ENCODE measurements around the gene BRPF1. TPM values are rescaled to one million over a fixed set of nuclear protein-coding genes. Genes with fewer than 3 reads are reported as not detected.

BRPF1 gene
- total and polyA plus RNA-seq, 4 donors = 4.1 to 17.6 (median 11.6) TPM

GRCh38 chr3:9732740-9733115 lies 1.2 kb downstream of the BRPF1 start:
- intact Hi-C loops (cut with DNase I) = loop anchor here in 1 of 2 donors (5.0 kb wide), 1 partner anchor 200 kb away; the partner anchor contains the start of gene CRELD1
- no peak overlapping the region for H3K27ac ChIP-seq (ENCODE audit: low read depth in 1 of 2, low read length in 2 of 2)

GRCh38 chr3:9736831-9737230 lies 5.3 kb downstream of the BRPF1 start:
- no peak for DNase-seq
- ATAC-seq (ENCODE audit: low FRiP score) = no peak
- WGBS, 2 donors = 48 to 49% methylated on average over 2 of the region's 2 CpGs
- intact Hi-C loops (cut with DNase I) = no loop called here
- peaks cover 0 to 18% of the 10 kb centered on the region in 2 donors for H3K36me3 ChIP-seq (ENCODE audit: control insufficient read depth in 1 of 2, insufficient read depth in 2 of 2, low read length in 1 of 2)
- H3K27me3 ChIP-seq (ENCODE audit: control insufficient read depth in 1 of 2, insufficient read depth in 2 of 2, low read length in 1 of 2) = no peaks in the 10 kb centered on the region
- H3K4me1 ChIP-seq (ENCODE audit: control insufficient read depth in 1 of 2, insufficient read depth in 2 of 2, low read length in 2 of 2) = no peaks in the 10 kb centered on the region
- no peak overlapping the region for H3K27ac ChIP-seq (ENCODE audit: low read depth in 1 of 2, low read length in 2 of 2)
- no peak overlapping the region for H3K4me3 ChIP-seq (ENCODE audit: low read length in 2 of 2)
- H3K9me3 ChIP-seq (ENCODE audit: control insufficient read depth, low read length) = no peaks in the 10 kb centered on the region

More at GRCh38 chr3:9732740-9733115, 1.2 kb downstream of the BRPF1 start:
- Histone ChIP-seq H3K27me3 (ENCODE audit: control insufficient read depth in 1 of 2, insufficient read depth in 2 of 2, low read length in 1 of 2) (no peaks in the 10 kb centered on the region), H3K4me1 (ENCODE audit: control insufficient read depth in 1 of 2, insufficient read depth in 2 of 2, low read length in 2 of 2) (no peaks in the 10 kb centered on the region), H3K9me3 (ENCODE audit: control insufficient read depth, low read length) (no peaks in the 10 kb centered on the region), H3K36me3 (ENCODE audit: control insufficient read depth in 1 of 2, insufficient read depth in 2 of 2, low read length in 1 of 2) (no peaks in the 10 kb centered on the region), H3K4me3 (ENCODE audit: low read length in 2 of 2) (peak overlapping the region in 1 of 2 donors; percentile 88)
- no peak for DNase-seq
- WGBS, 2 donors = 34 to 36% methylated on average over 7 of the region's 7 CpGs
- ATAC-seq (ENCODE audit: low FRiP score) = no peak

GRCh38 chr3:9739181-9739580 lies 7.6 kb downstream of the BRPF1 start:
- Histone ChIP-seq H3K9me3 (ENCODE audit: control insufficient read depth, low read length) (no peaks in the 10 kb centered on the region), H3K27ac (ENCODE audit: low read depth in 1 of 2, low read length in 2 of 2) (no peak overlapping the region), H3K27me3 (ENCODE audit: control insufficient read depth in 1 of 2, insufficient read depth in 2 of 2, low read length in 1 of 2) (no peaks in the 10 kb centered on the region), H3K4me1 (ENCODE audit: control insufficient read depth in 1 of 2, insufficient read depth in 2 of 2, low read length in 2 of 2) (no peaks in the 10 kb centered on the region), H3K36me3 (ENCODE audit: control insufficient read depth in 1 of 2, insufficient read depth in 2 of 2, low read length in 1 of 2) (peaks cover 3 to 28% of the 10 kb centered on the region in 2 donors), H3K4me3 (ENCODE audit: low read length in 2 of 2) (no peak overlapping the region)
- 91% methylated on average over 15 of the region's 15 CpGs for WGBS, 2 donors
- DNase-seq (no peak), ATAC-seq (ENCODE audit: low FRiP score) (no peak)
- intact Hi-C loops (cut with DNase I) = no loop called here

- H3K9me3 ChIP-seq (ENCODE audit: control insufficient read depth, low read length) = no peaks in the 10 kb centered on the region
- WGBS, 2 donors = 91 to 95% methylated on average over 1 of the region's 1 CpG
- peaks cover 4 to 35% of the 10 kb centered on the region in 2 donors for H3K36me3 ChIP-seq (ENCODE audit: control insufficient read depth in 1 of 2, insufficient read depth in 2 of 2, low read length in 1 of 2)
These were observed 11.0 kb downstream of the BRPF1 start for GRCh38 chr3:9742560-9742959.

GRCh38 chr3:9743548-9743947 lies 12.0 kb downstream of the BRPF1 start:
- Histone ChIP-seq H3K27me3 (ENCODE audit: control insufficient read depth in 1 of 2, insufficient read depth in 2 of 2, low read length in 1 of 2) (no peaks in the 10 kb centered on the region), H3K4me1 (ENCODE audit: control insufficient read depth in 1 of 2, insufficient read depth in 2 of 2, low read length in 2 of 2) (no peaks in the 10 kb centered on the region), H3K27ac (ENCODE audit: low read depth in 1 of 2, low read length in 2 of 2) (no peak overlapping the region), H3K4me3 (ENCODE audit: low read length in 2 of 2) (no peak overlapping the region), H3K9me3 (ENCODE audit: control insufficient read depth, low read length) (no peaks in the 10 kb centered on the region), H3K36me3 (ENCODE audit: control insufficient read depth in 1 of 2, insufficient read depth in 2 of 2, low read length in 1 of 2) (peaks cover 4 to 35% of the 10 kb centered on the region in 2 donors)
- WGBS, 2 donors = 92 to 94% methylated on average over 18 of the region's 18 CpGs
- ATAC-seq (ENCODE audit: low FRiP score) = no peak
- DNase-seq = no peak
- intact Hi-C loops (cut with DNase I) = no loop called here

More at GRCh38 chr3:9742560-9742959, 11.0 kb downstream of the BRPF1 start:
- Histone ChIP-seq H3K27me3 (ENCODE audit: control insufficient read depth in 1 of 2, insufficient read depth in 2 of 2, low read length in 1 of 2) (no peaks in the 10 kb centered on the region), H3K4me1 (ENCODE audit: control insufficient read depth in 1 of 2, insufficient read depth in 2 of 2, low read length in 2 of 2) (no peaks in the 10 kb centered on the region), H3K4me3 (ENCODE audit: low read length in 2 of 2) (no peak overlapping the region), H3K27ac (ENCODE audit: low read depth in 1 of 2, low read length in 2 of 2) (no peak overlapping the region)
- DNase-seq = no peak
- ATAC-seq (ENCODE audit: low FRiP score) = no peak
- intact Hi-C loops (cut with DNase I) = no loop called here

- intact Hi-C loops (cut with DNase I) = no loop called here
- H3K9me3 ChIP-seq (ENCODE audit: control insufficient read depth, low read length) = no peaks in the 10 kb centered on the region
- no peak overlapping the region for H3K4me3 ChIP-seq (ENCODE audit: low read length in 2 of 2)
- WGBS, 2 donors = 94 to 96% methylated on average over 13 of the region's 13 CpGs
- peaks cover 4 to 29% of the 10 kb centered on the region in 2 donors for H3K36me3 ChIP-seq (ENCODE audit: control insufficient read depth in 1 of 2, insufficient read depth in 2 of 2, low read length in 1 of 2)
- no peak for ATAC-seq (ENCODE audit: low FRiP score)
- no peaks in the 10 kb centered on the region for H3K27me3 ChIP-seq (ENCODE audit: control insufficient read depth in 1 of 2, insufficient read depth in 2 of 2, low read length in 1 of 2)
- DNase-seq = no peak
- H3K27ac ChIP-seq (ENCODE audit: low read depth in 1 of 2, low read length in 2 of 2) = no peak overlapping the region
- no peaks in the 10 kb centered on the region for H3K4me1 ChIP-seq (ENCODE audit: control insufficient read depth in 1 of 2, insufficient read depth in 2 of 2, low read length in 2 of 2)
These were observed 12.6 kb downstream of the BRPF1 start for GRCh38 chr3:9744162-9744561.

- intact Hi-C loops (cut with DNase I) = no loop called here
- H3K4me3 ChIP-seq (ENCODE audit: low read length in 2 of 2) = no peak overlapping the region
- no peak for ATAC-seq (ENCODE audit: low FRiP score)
- H3K9me3 ChIP-seq (ENCODE audit: control insufficient read depth, low read length) = no peaks in the 10 kb centered on the region
- 87 to 90% methylated on average over 12 of the region's 12 CpGs for WGBS, 2 donors
- no peak for DNase-seq
- H3K4me1 ChIP-seq (ENCODE audit: control insufficient read depth in 1 of 2, insufficient read depth in 2 of 2, low read length in 2 of 2) = no peaks in the 10 kb centered on the region
- no peaks in the 10 kb centered on the region for H3K27me3 ChIP-seq (ENCODE audit: control insufficient read depth in 1 of 2, insufficient read depth in 2 of 2, low read length in 1 of 2)
- H3K36me3 ChIP-seq (ENCODE audit: control insufficient read depth in 1 of 2, insufficient read depth in 2 of 2, low read length in 1 of 2) = peaks cover 4 to 24% of the 10 kb centered on the region in 2 donors
- H3K27ac ChIP-seq (ENCODE audit: low read depth in 1 of 2, low read length in 2 of 2) = no peak overlapping the region
These were observed 14.0 kb downstream of the BRPF1 start for GRCh38 chr3:9745521-9745920.

GRCh38 chr3:9746330-9746729 lies 14.8 kb downstream of the BRPF1 start:
- H3K36me3 ChIP-seq (ENCODE audit: control insufficient read depth in 1 of 2, insufficient read depth in 2 of 2, low read length in 1 of 2) = peaks cover 4 to 20% of the 10 kb centered on the region in 2 donors
- no peak for ATAC-seq (ENCODE audit: low FRiP score)
- intact Hi-C loops (cut with DNase I) = no loop called here

GRCh38 chr3:9747267-9747666 lies 15.7 kb downstream of the BRPF1 start:
- no peaks in the 10 kb centered on the region for H3K27me3 ChIP-seq (ENCODE audit: control insufficient read depth in 1 of 2, insufficient read depth in 2 of 2, low read length in 1 of 2)
- H3K9me3 ChIP-seq (ENCODE audit: control insufficient read depth, low read length) = no peaks in the 10 kb centered on the region
- peaks cover 4 to 13% of the 10 kb centered on the region in 2 donors for H3K36me3 ChIP-seq (ENCODE audit: control insufficient read depth in 1 of 2, insufficient read depth in 2 of 2, low read length in 1 of 2)
- WGBS, 2 donors = 86 to 88% methylated on average over 8 of the region's 8 CpGs
- no peak for ATAC-seq (ENCODE audit: low FRiP score)
- intact Hi-C loops (cut with DNase I) = no loop called here
- no peak overlapping the region for H3K27ac ChIP-seq (ENCODE audit: low read depth in 1 of 2, low read length in 2 of 2)
- DNase-seq = no peak
- no peak overlapping the region for H3K4me3 ChIP-seq (ENCODE audit: low read length in 2 of 2)
- no peaks in the 10 kb centered on the region for H3K4me1 ChIP-seq (ENCODE audit: control insufficient read depth in 1 of 2, insufficient read depth in 2 of 2, low read length in 2 of 2)

More at GRCh38 chr3:9746330-9746729, 14.8 kb downstream of the BRPF1 start:
- no peaks in the 10 kb centered on the region for H3K9me3 ChIP-seq (ENCODE audit: control insufficient read depth, low read length)
- no peaks in the 10 kb centered on the region for H3K4me1 ChIP-seq (ENCODE audit: control insufficient read depth in 1 of 2, insufficient read depth in 2 of 2, low read length in 2 of 2)
- no peak overlapping the region for H3K4me3 ChIP-seq (ENCODE audit: low read length in 2 of 2)
- no peaks in the 10 kb centered on the region for H3K27me3 ChIP-seq (ENCODE audit: control insufficient read depth in 1 of 2, insufficient read depth in 2 of 2, low read length in 1 of 2)
- H3K27ac ChIP-seq (ENCODE audit: low read depth in 1 of 2, low read length in 2 of 2) = no peak overlapping the region
- no peak for DNase-seq
- WGBS, 2 donors = 66 to 68% methylated on average over 5 of the region's 5 CpGs
